NCI-H146 treated with DMSO at 0.1 percent for 48 hours (cell line): ENCODE results near the gene WNT2.

Experiments
- DNase-seq: peaks from one replicate; lab custom pipeline; 2025; ENCODE audit not compliant: unreplicated experiment; lab: John Stamatoyannopoulos, UW

The WNT2 gene

GRCh38 chr7:117322741-117323304 lies at the start of gene WNT2:
TSS of gene WNT2 (minus strand) at chr7:117323058. CDS start at chr7:117322989, 69 bp downstream.
- DNase-seq: no peak

DNA sequence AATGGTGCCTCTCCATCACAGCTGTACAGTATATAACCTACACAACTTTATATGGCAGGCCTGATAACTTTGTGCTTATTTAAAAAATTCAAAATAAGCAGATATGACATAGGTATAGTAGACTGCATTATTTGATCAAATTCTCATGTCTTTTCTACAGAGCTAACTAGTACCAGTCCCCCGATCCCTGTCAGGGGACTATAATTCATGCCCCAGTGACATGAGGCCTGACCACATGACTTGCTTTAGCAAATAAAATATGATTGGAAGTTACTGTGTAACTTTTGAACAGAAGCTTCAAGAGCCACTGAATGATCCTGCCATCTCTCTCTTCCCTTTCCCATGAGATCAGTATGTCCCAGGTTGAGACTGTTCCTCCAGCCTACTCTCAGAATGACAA lies 49.2 kb upstream of the WNT2 start:
- no peak for DNase-seq

GRCh38 chr7:117364339-117365080 lies 41.7 kb upstream of the WNT2 start:
- no peak for DNase-seq

DNA sequence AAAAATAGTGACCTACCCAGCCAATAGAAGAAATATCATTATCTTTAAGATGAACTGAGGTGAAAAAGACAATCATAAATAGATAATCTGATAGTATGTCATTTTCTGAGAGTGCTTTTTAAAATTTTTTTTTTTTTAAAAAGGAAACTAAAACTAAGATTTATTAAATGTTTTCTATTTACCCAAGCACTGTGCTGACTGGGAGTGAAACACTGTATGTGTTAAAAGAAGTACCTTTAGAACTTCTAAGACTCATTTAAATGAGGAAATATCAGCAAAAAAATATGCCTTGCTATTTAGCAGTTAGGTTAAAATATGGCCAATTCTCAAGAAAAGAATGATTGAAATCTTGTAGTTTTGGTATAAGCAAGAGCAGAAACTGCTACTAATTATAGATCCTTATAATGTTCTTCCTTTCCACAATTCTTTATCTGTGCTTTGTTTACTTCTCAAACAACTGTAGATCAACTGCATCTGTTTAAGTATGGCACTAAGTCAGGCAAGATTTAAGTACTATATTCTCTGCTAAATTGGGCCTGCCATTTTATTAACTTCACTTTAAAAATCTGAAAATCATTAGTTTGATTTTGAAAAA lies 39.5 kb upstream of the WNT2 start:
- no peak for DNase-seq

DNA sequence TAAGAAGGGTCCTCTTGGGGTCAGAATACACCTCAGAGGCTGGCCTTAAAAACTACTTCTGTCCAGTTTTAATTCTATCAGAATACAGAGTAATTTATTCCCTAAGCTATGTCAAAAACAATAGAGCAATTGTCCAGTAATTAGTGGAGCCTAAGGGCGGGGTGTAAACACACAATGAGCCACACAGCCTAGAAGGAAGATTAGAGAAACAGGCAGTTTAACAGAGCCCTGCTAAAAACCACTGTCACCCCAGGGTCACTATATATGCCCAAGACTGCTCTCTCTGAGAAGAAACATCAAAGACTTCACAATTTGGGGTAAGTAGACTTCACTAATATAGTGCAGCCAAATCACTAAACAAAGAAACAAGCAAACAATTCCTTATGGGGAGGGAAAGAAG lies 27.2 kb upstream of the WNT2 start:
- no peak for DNase-seq

GRCh38 chr7:117349570-117349969 lies 26.7 kb upstream of the WNT2 start:
- no peak for DNase-seq

- no peak for DNase-seq
Observed at GRCh38 chr7:117347962-117348672, 25.3 kb upstream of the WNT2 start.

DNA sequence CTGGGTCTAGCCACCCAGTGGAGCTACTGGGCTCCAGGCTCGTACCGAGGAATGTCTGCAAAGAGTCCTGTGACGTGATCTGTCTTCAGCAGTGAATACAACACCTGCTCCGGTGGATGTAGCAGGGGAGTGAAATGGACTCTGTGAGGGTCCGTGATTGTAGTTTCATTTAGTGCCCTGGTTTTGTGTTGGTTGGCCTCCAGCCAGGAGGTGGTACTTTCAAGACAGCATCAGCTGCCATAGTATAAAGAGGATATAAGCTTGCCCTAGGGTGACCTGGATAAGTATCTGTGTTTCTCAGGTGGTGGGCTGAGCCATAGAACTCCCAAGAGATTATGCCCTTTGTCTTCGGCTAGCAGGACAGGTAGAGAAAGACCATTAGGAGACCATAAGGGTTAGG lies 24.6 kb upstream of the WNT2 start:
- DNase-seq: no peak

GRCh38 chr7:117346161-117346560 lies 23.3 kb upstream of the WNT2 start:
- DNase-seq: no peak

GRCh38 chr7:117338020-117338419 lies 15.2 kb upstream of the WNT2 start:
- no peak for DNase-seq

DNA sequence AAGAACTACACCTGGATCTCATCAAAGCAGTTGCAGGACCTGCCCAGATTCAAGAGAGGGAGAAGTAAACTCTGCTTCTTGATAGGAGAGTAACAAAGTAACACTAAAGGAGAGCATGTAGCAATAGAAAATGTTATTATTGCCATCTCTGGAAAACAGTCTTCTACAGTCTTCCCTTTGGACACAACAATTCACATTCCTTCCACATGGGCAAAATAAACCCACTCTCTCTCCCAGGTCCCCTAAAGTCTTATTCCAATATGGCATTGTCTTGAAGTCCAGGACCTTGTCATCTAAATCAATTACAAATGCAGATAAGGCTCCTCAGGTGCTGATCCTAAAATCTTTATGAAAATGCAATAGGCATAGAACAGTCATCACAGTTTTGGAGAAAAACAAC lies 10.3 kb upstream of the WNT2 start:
- no peak for DNase-seq

DNA sequence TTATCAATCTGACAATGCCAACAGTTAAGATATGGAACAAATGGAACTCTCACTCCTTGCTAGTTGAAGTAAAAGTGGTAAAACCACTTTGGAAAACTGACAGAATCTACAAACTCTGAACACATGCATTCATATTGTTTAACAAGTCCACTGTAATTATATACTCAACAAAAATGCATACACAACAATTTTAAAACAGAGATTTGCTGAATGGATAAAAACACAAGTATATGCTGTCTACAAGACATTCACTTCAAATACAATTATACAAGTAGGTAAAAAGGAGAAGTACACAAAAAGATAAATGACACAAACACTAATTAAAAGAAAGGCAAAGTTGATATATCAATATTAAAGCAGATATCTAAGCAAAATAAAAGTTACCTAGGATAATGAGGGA lies 9.2 kb upstream of the WNT2 start:
- no peak for DNase-seq

GRCh38 chr7:117325836-117326235 lies 3.0 kb upstream of the WNT2 start:
- no peak for DNase-seq

GRCh38 chr7:117324960-117325359 lies 2.1 kb upstream of the WNT2 start:
- DNase-seq: no peak

DNA sequence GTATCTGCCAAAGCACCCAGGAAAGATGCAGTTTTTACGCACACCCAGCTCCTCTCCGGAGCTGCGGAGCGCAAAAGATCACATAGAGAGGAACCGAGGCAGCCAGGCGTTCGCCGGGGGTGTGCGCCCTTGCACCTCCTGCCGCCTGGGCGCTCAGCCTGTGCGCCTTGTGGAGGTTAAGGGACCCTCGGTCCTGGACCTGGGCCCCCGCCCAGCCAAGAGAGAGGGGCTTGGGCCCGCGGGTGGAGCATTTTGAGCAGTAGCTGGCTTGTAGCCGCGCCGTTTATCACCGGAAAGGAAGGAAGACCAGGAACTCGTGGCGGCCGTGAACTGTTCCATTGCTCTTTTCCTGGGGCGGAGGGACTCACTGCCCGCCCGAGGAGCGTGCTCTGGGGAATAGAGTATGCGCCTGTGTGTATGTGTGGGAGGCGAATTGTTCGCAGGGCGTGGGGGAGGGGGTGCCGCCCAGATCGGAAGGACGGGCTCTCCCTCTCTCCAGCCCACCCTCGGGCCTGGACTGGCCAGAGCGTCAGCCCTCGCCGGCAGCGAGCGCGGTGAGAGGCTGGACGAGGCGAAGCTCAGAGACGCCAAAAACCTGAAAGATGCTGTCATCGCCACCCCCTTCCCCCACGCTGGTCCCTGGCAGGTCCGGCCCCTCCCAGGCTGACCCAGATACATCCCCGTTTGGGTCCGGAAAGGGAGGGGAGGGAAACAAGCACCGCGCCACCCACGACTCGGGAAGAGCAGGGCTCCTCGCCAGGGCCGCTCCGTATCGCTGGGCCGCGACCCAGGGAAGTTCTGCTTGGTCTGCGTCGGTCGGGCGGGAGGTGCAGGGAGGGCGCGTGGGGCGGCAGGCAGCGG lies 1.2 kb upstream of the WNT2 start:
- no peak for DNase-seq

DNA sequence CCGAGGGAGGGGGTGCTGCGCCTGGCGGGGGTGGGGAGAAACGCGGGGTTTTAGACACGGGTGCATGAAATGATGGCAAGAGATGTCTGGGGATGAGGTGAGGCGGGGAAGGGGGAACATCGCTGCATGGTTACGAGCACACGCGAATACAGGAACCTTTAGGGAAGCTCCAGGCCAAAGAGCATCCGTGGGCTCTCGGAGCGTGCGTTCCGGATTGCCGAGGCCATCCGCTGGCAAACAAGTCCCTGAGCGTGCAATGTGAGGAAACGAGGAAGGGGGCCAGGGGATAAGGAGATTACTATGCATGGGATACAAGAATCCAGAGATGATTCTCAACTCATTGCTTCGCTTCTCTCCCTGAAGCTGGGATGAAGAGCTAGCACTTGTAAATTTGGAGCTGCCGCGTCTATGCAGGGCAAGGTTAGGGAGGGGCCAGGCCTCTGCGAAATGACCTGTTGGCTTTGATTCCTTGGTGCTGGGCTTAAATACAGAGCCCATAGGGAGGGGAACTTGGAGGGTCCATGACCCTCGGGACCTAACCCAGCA lies 520 bp upstream of the WNT2 start:
- DNase-seq: no peak

- no peak for DNase-seq
Observed at GRCh38 chr7:117320523-117320922, 2.3 kb downstream of the WNT2 start.

GRCh38 chr7:117319181-117319580 lies 3.7 kb downstream of the WNT2 start:
- no peak for DNase-seq

DNA sequence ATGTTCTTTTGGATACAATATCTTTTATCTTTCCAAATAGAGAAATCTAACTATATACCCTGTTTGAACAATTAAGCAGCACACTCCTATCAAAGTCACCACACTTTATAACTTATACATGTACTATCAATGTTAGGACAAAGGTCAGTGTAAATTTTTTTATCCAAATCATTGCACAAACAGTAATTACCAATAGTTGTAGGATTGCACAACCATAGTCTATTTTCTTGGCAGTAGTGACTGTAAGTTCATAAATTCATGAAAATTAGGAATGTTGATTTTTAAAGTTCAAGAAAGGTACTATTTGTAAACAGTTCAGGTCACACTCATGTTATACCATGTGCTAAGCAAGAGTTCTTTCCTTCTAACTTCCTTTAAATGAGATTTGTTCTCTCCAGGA lies 9.3 kb downstream of the WNT2 start:
- DNase-seq: no peak
